RWPE1 (cell line): ENCODE data around the gene ZNF710.
A peak's percentile ranks its signal among the peaks of the same experiment; 100 is the strongest.

Experiments used
- CTCF ChIA-PET: fragments of 350-600 bp; sonication (Branson Sonifier 250); formaldehyde crosslinking; extraction: SDS; loops from one replicate; lab custom pipeline; 2021; lab: Yijun Ruan, JAX
- POLR2A ChIA-PET: fragments of 400-600 bp; formaldehyde crosslinking; extraction: SDS; loops from one replicate; lab custom pipeline; 2020; ENCODE audit warnings: antibody characterized with exemption; ENCODE audit not compliant: low non-redundant PET; lab: Yijun Ruan, JAX
- DNase-seq: peaks from one replicate; pipeline ENCODE4 v3.0.0; 2012; ENCODE audit warnings: low spot score
- H3K27ac ChIP-seq: fragments of 450-650 bp; 2 replicates; pipeline ENCODE4 v1.5.1; 2017
- CTCF ChIP-seq: fragments of 450-650 bp; conservative IDR thresholded peaks from 2 replicates; pipeline ENCODE4 v1.5.1; 2017; ENCODE audit warnings: low read depth, mild to moderate bottlenecking

Gene ZNF710

GRCh38 chr15:90035095-90035839 is 34.1 kb downstream of the ZNF710 start:
- peak overlapping the region; percentile 24 for H3K27ac ChIP-seq
- DNase-seq, result peak; percentile 65
- TF ChIP-seq CTCF, result no peak
- ChIA-PET POLR2A (no interaction called here), CTCF (interaction anchor here (0.8 kb wide), 1 partner anchor 30 kb away, joined by 4 read pairs; no protein-coding TSS in a partner anchor)

GRCh38 chr15:90035840-90036230 is 34.7 kb downstream of the ZNF710 start:
- CTCF ChIA-PET, result no interaction called here
- peak overlapping the region; percentile 24 for H3K27ac ChIP-seq
- TF ChIP-seq CTCF, result no peak
- DNase-seq, result no peak
- POLR2A ChIA-PET, result no interaction called here

GRCh38 chr15:90036343-90036742 is 35.2 kb downstream of the ZNF710 start:
- no peak for TF ChIP-seq CTCF
- ChIA-PET CTCF (interaction anchor here (0.5 to 0.6 kb wide), 2 partner anchors 62 to 979 kb away, joined by 3 to 4 read pairs; no protein-coding TSS in a partner anchor), POLR2A (no interaction called here)
- DNase-seq, result no peak
- no peak overlapping the region for H3K27ac ChIP-seq

- CTCF ChIA-PET, result interaction anchor here (0.5 to 0.6 kb wide), 2 partner anchors 63 to 979 kb away, joined by 3 to 4 read pairs; no protein-coding TSS in a partner anchor
- DNase-seq, result no peak
- POLR2A ChIA-PET, result no interaction called here
- no peak for TF ChIP-seq CTCF
- no peak overlapping the region for H3K27ac ChIP-seq
These were observed 35.8 kb downstream of the ZNF710 start for GRCh38 chr15:90036806-90037510.

- POLR2A ChIA-PET, result no interaction called here
- DNase-seq, result no peak
- no peak overlapping the region for H3K27ac ChIP-seq
- CTCF ChIA-PET, result no interaction called here
- no peak for TF ChIP-seq CTCF
These were observed 36.4 kb downstream of the ZNF710 start for GRCh38 chr15:90037511-90037860.

- no peak overlapping the region for H3K27ac ChIP-seq
- DNase-seq, result no peak
- TF ChIP-seq CTCF, result no peak
- ChIA-PET POLR2A (no interaction called here), CTCF (no interaction called here)
These were observed 37.0 kb downstream of the ZNF710 start for GRCh38 chr15:90037961-90038631.
